ENCODE measurements around the gene USP38.
"Not testable (repeated sequence)": the region's sequence is repeated elsewhere in the genome, so short reads cannot be mapped to it uniquely, and the experiment has no call there.

The USP38 gene

DNA sequence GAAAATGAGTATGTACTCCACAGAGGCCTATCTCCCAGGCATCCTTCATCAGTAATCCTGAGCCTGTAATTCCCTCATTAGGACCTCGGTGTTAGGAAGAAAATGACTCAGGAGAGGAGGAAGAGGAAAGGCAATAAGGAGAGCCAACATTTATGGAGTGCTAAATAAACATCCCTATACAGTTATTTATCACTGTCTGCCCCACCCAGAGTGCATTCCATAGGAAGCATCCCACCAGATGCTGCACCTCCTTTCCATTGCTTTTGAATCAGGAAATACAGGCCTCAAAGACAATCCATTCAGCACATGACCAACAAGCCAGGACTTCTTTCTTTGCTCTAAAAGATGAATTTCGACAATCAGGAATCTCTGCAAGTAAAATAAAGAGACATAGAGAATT is 47.6 kb downstream of the USP38 start:
- no peak for DNase-seq (ENCODE audit: low spot score)
- in situ Hi-C loops (cut with MboI; ENCODE audit: low pct_unique_long_range_greater_than_20kb, low sequenced_read_pairs, unreplicated experiment), result no loop called here
- TF ChIP-seq, protein P1, sequence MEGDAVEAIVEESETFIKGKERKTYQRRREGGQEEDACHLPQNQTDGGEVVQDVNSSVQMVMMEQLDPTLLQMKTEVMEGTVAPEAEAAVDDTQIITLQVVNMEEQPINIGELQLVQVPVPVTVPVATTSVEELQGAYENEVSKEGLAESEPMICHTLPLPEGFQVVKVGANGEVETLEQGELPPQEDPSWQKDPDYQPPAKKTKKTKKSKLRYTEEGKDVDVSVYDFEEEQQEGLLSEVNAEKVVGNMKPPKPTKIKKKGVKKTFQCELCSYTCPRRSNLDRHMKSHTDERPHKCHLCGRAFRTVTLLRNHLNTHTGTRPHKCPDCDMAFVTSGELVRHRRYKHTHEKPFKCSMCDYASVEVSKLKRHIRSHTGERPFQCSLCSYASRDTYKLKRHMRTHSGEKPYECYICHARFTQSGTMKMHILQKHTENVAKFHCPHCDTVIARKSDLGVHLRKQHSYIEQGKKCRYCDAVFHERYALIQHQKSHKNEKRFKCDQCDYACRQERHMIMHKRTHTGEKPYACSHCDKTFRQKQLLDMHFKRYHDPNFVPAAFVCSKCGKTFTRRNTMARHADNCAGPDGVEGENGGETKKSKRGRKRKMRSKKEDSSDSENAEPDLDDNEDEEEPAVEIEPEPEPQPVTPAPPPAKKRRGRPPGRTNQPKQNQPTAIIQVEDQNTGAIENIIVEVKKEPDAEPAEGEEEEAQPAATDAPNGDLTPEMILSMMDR (IDR thresholded peaks at IDR 0.05; ENCODE audit: extremely low read depth, insufficient read depth, missing control alignments), result no peak

DNA sequence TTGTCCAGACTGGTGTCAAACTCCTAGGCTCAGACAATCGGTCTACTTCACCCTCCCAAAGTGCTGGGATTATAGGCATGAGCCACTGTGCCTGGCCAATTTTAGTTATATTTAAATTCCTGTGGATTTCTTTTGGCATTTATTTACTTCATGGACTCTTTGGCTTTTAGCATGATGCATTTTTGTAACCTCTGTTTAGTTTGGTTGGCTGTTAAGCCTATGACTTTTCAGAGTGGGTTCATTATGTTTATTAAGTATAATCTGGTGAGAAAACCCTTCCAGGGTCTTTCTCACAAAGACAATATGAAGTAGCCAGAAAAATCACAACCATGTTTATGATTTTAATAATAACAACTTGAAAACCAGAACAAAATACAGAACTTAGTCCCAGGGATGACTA is 49.4 kb downstream of the USP38 start:
- TF ChIP-seq, protein P1 (IDR thresholded peaks at IDR 0.05; ENCODE audit: extremely low read depth, insufficient read depth, missing control alignments), result no peak
- in situ Hi-C loops (cut with MboI; ENCODE audit: low pct_unique_long_range_greater_than_20kb, low sequenced_read_pairs, unreplicated experiment), result no loop called here
- DNase-seq (ENCODE audit: low spot score), result no peak

DNA sequence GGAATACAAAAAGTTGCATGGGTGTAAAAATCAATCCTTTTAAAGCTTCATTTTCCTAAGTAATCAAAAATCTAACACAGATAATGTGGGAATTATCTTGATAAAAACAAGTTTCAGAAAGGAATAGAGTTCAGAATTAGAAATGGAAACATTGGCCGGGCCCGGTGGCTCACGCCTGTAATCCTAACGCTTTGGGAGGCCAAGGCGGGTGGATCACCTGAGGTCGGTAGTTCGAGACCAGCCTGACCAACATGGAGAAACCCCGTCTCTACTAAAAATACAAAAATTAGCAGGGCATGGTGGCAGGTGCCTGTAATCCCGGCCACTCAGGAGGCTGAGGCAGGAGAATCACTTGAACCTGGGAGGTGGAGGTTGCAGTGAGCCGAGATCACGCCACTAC is 52.5 kb downstream of the USP38 start:
- in situ Hi-C loops (cut with MboI; ENCODE audit: low pct_unique_long_range_greater_than_20kb, low sequenced_read_pairs, unreplicated experiment), result not testable (repeated sequence)

DNA sequence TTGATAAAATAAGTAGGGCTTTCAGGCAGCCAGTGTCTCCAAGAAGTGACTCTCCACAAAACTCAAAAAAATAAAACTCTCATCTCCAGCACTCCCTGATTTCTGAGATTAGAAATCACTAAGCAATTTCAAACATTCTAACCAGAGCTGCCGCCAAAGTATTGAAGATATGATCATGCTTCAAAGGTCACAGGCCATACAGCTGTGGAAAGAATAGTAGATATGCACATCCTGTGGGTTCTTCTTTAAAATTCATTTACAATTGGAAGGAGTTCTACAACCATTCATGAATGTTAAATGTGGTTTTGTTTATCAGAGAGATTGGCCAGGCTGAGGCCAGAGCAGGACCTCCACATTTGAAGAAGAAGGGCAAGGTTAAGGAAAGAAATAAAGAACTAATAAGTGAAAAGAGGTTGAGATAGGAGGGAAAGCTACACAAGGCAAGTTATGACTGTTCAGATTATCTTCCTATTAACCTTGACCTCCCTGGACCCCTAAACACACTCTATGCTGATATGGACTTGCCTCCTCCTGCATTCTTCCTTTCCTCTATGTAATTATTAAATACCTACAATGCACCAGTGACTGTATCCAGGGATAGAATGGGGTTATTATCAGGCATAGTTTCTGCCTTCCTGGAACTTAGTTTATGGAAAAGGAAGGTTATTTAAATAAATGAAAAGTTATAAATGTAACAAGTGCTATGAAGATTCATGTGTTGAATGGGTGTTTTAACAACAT is 56.4 kb downstream of the USP38 start:
- TF ChIP-seq, protein P1 (IDR thresholded peaks at IDR 0.05; ENCODE audit: extremely low read depth, insufficient read depth, missing control alignments), result no peak
- no peak for DNase-seq (ENCODE audit: low spot score)
- in situ Hi-C loops (cut with MboI; ENCODE audit: low pct_unique_long_range_greater_than_20kb, low sequenced_read_pairs, unreplicated experiment), result no loop called here

More for the DNA sequence above, 52.5 kb downstream of the USP38 start:
- DNase-seq (ENCODE audit: low spot score), result not testable (repeated sequence)

- DNase-seq (ENCODE audit: low spot score), result no peak
- in situ Hi-C loops (cut with MboI; ENCODE audit: low pct_unique_long_range_greater_than_20kb, low sequenced_read_pairs, unreplicated experiment), result no loop called here
- TF ChIP-seq, protein P1 (IDR thresholded peaks at IDR 0.05; ENCODE audit: extremely low read depth, insufficient read depth, missing control alignments), result no peak
These were observed 57.2 kb downstream of the USP38 start for GRCh38 chr4:143241892-143242291.

GRCh38 chr4:143243041-143243440 is 58.3 kb downstream of the USP38 start:
- TF ChIP-seq, protein P1 (IDR thresholded peaks at IDR 0.05; ENCODE audit: extremely low read depth, insufficient read depth, missing control alignments), result no peak
- no peak for DNase-seq (ENCODE audit: low spot score)
- in situ Hi-C loops (cut with MboI; ENCODE audit: low pct_unique_long_range_greater_than_20kb, low sequenced_read_pairs, unreplicated experiment), result no loop called here

DNA sequence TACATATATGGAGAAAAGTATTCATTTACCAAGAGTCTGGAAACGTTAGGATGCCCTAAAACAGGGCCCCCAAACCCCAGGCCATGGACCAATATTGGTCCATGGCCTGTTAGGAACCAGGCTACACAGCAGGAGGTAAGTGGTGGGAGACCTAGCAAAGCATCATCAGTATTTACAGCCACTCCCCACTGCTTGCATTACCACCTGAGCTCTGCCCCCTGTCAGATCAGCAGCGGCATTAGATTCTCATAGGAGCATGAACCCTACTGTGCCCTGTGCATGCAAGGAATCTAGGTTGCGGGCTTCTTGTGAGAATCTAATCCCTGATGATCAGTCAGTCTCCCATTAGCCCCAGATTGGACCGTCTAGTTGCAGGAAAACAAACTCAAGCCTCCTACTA is 62.3 kb downstream of the USP38 start:
- in situ Hi-C loops (cut with MboI; ENCODE audit: low pct_unique_long_range_greater_than_20kb, low sequenced_read_pairs, unreplicated experiment), result no loop called here
- TF ChIP-seq, protein P1 (IDR thresholded peaks at IDR 0.05; ENCODE audit: extremely low read depth, insufficient read depth, missing control alignments), result no peak
- no peak for DNase-seq (ENCODE audit: low spot score)

Data from GM13977 (cell line).